Measurements from ENCODE around the gene KLHDC10. TPM values are rescaled to one million over a fixed set of nuclear protein-coding genes. Genes with fewer than 3 reads are reported as not detected.

KLHDC10 gene
- total RNA-seq, 2 experiments from 2014 or later: 12.8 to 14.3 TPM

GRCh38 chr7:130024390-130024789 lies 45.9 kb upstream of the KLHDC10 start:
- H3K4me1 Mint-ChIP-seq (ENCODE audit: low read depth): no peaks in the 10 kb centered on the region
- no peak for TF ChIP-seq CTCF (IDR thresholded peaks at IDR 0.05)
- no peak for ATAC-seq
- H3K36me3 Mint-ChIP-seq (ENCODE audit: low read depth): peaks cover 33% of the 10 kb centered on the region
- H3K27me3 Mint-ChIP-seq: no peaks in the 10 kb centered on the region
- H3K27ac Mint-ChIP-seq: no peak overlapping the region
- no peaks in the 10 kb centered on the region for H3K9me3 Mint-ChIP-seq
- H3K4me3 Mint-ChIP-seq: no peak overlapping the region
- CTCF ChIA-PET: interaction anchor here (1.0 kb wide), 1 partner anchor 15 kb away, joined by 3 read pairs; no protein-coding TSS in a partner anchor
- intact Hi-C loops (cut with micrococcal nuclease): no loop called here
- POLR2A ChIA-PET: interaction anchor here (1.2 kb wide), 1 partner anchor 9 kb away, joined by 3 read pairs; no protein-coding TSS in a partner anchor
- no peak for DNase-seq

- Mint-ChIP-seq H3K27ac (no peak overlapping the region), H3K36me3 (ENCODE audit: low read depth) (peaks cover 29% of the 10 kb centered on the region), H3K4me1 (ENCODE audit: low read depth) (no peaks in the 10 kb centered on the region), H3K9me3 (no peaks in the 10 kb centered on the region), H3K27me3 (no peaks in the 10 kb centered on the region), H3K4me3 (no peak overlapping the region)
- intact Hi-C loops (cut with micrococcal nuclease): no loop called here
- ChIA-PET POLR2A (no interaction called here), CTCF (interaction anchor here (1.4 kb wide), 1 partner anchor 208 kb away, joined by 3 read pairs; no protein-coding TSS in a partner anchor)
- no peak for TF ChIP-seq CTCF (IDR thresholded peaks at IDR 0.05)
- ATAC-seq (no peak), DNase-seq (no peak)
Measured at GRCh38 chr7:130032698-130033097, 37.6 kb upstream of the KLHDC10 start.

- CTCF ChIA-PET: interaction anchor here (1.0 to 1.2 kb wide), 2 partner anchors 8 to 52 kb away, joined by 3 read pairs; no protein-coding TSS in a partner anchor
- Mint-ChIP-seq H3K9me3 (no peaks in the 10 kb centered on the region), H3K36me3 (ENCODE audit: low read depth) (peaks cover 26% of the 10 kb centered on the region), H3K27ac (no peak overlapping the region), H3K27me3 (no peaks in the 10 kb centered on the region), H3K4me1 (ENCODE audit: low read depth) (no peaks in the 10 kb centered on the region), H3K4me3 (no peak overlapping the region)
- POLR2A ChIA-PET: no interaction called here
- no peak for ATAC-seq
- DNase-seq: no peak
- no peak for TF ChIP-seq CTCF (IDR thresholded peaks at IDR 0.05)
- intact Hi-C loops (cut with micrococcal nuclease): no loop called here
Measured at GRCh38 chr7:130037703-130038102, 32.6 kb upstream of the KLHDC10 start.

- no peak overlapping the region for H3K4me3 Mint-ChIP-seq
- H3K36me3 Mint-ChIP-seq (ENCODE audit: low read depth): peaks cover 34% of the 10 kb centered on the region
- ChIA-PET POLR2A (no interaction called here), CTCF (no interaction called here)
- no peak overlapping the region for H3K27ac Mint-ChIP-seq
- ATAC-seq (no peak), DNase-seq (no peak)
- TF ChIP-seq CTCF (IDR thresholded peaks at IDR 0.05): no peak
- no peaks in the 10 kb centered on the region for H3K9me3 Mint-ChIP-seq
- no peaks in the 10 kb centered on the region for H3K27me3 Mint-ChIP-seq
- intact Hi-C loops (cut with micrococcal nuclease): no loop called here
- H3K4me1 Mint-ChIP-seq (ENCODE audit: low read depth): no peaks in the 10 kb centered on the region
Measured at GRCh38 chr7:130040576-130040975, 29.8 kb upstream of the KLHDC10 start.

- POLR2A ChIA-PET: no interaction called here
- H3K27ac Mint-ChIP-seq: no peak overlapping the region
Measured at GRCh38 chr7:130047831-130048230, 22.5 kb upstream of the KLHDC10 start.

More at GRCh38 chr7:130047831-130048230, 22.5 kb upstream of the KLHDC10 start:
- intact Hi-C loops (cut with micrococcal nuclease): no loop called here
- H3K27me3 Mint-ChIP-seq: no peaks in the 10 kb centered on the region
- CTCF ChIA-PET: no interaction called here
- TF ChIP-seq CTCF (IDR thresholded peaks at IDR 0.05): no peak
- peaks cover 6% of the 10 kb centered on the region for H3K4me1 Mint-ChIP-seq (ENCODE audit: low read depth)
- DNase-seq: no peak
- H3K9me3 Mint-ChIP-seq: no peaks in the 10 kb centered on the region
- H3K4me3 Mint-ChIP-seq: no peak overlapping the region
- H3K36me3 Mint-ChIP-seq (ENCODE audit: low read depth): peaks cover 20% of the 10 kb centered on the region
- ATAC-seq: no peak
